ENCODE results near the gene MFAP3L. TPM values are rescaled to one million over a fixed set of nuclear protein-coding genes. Genes with fewer than 3 reads are reported as not detected.

The MFAP3L gene
- total RNA-seq, 2 donors from 2014 or later, result 0.86 to 2.1 TPM

DNA sequence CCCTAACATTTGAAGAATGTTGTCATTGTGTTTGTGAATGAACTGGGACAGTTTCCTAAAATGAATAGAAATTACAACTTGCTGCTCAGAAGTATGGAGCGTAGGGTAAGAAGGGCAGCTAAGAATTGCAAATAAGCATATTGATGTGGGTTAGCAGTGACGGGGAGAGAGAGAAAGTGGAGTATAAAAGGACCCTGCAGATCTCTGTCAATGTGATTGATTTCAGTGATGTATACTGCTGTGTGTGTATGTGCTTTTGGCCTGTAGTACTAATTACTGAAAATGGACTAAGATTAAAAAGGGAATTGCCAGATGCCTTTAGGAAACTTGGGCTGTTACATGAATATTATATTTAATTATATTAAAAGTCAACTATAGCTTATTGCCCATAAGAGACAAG, 7.8 kb upstream of the MFAP3L start:
- H3K36me3 Mint-ChIP-seq, result no peaks in the 10 kb centered on the region
- H3K9me3 Mint-ChIP-seq, result no peaks in the 10 kb centered on the region
- no peak for ATAC-seq
- H3K27ac Mint-ChIP-seq, result no peak overlapping the region
- DNase-seq (ENCODE audit: low spot score in 2 of 2), result no peak

DNA sequence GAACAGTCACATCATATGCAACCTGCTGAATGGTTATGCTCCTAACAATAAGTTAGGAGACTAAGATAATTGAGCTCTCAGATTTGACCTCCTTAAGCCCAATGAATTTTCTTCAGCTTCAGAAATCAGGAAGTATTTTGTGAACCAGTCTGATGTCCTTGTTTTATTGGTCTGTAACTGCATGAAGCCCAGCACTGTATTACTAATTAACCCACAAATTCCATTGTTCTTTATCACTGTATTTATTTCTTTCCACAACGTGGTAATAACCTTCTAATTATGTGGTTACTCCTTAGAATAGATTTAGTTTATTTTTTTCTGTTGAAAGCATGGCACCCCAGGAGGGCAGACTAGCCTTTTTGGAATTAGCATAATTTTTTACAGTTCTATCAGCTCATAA, 3.9 kb upstream of the MFAP3L start:
- Mint-ChIP-seq H3K36me3 (peaks cover 10 to 11% of the 10 kb centered on the region in 2 donors), H3K9me3 (no peaks in the 10 kb centered on the region), H3K27ac (no peak overlapping the region)
- no peak for ATAC-seq
- DNase-seq (ENCODE audit: low spot score in 2 of 2), result no peak

- Mint-ChIP-seq H3K27ac (peak overlapping the region; percentile 82 to 98), H3K36me3 (peaks cover 10 to 11% of the 10 kb centered on the region in 2 donors), H3K9me3 (no peaks in the 10 kb centered on the region)
- peak; percentile 84 to 90 for DNase-seq (ENCODE audit: low spot score in 2 of 2)
- peak; percentile 60 to 75 for ATAC-seq
Observed at GRCh38 chr4:170027181-170027829, 1.1 kb upstream of the MFAP3L start.

- H3K36me3 Mint-ChIP-seq, result peaks cover 10 to 11% of the 10 kb centered on the region in 2 donors
- ATAC-seq (no peak), DNase-seq (ENCODE audit: low spot score in 2 of 2) (peak in 1 of 2 donors; percentile 5)
- H3K27ac Mint-ChIP-seq, result peak overlapping the region in 1 of 2 donors; percentile 81
- no peaks in the 10 kb centered on the region for H3K9me3 Mint-ChIP-seq
Observed at GRCh38 chr4:170025523-170026252, 507 bp downstream of the MFAP3L start.

GRCh38 chr4:170022211-170022610, 4.0 kb downstream of the MFAP3L start:
- H3K36me3 Mint-ChIP-seq, result peaks cover under 1 to 6% of the 10 kb centered on the region in 2 donors
- H3K27ac Mint-ChIP-seq, result no peak overlapping the region
- DNase-seq (ENCODE audit: low spot score in 2 of 2) (no peak), ATAC-seq (no peak)
- H3K9me3 Mint-ChIP-seq, result no peaks in the 10 kb centered on the region

DNA sequence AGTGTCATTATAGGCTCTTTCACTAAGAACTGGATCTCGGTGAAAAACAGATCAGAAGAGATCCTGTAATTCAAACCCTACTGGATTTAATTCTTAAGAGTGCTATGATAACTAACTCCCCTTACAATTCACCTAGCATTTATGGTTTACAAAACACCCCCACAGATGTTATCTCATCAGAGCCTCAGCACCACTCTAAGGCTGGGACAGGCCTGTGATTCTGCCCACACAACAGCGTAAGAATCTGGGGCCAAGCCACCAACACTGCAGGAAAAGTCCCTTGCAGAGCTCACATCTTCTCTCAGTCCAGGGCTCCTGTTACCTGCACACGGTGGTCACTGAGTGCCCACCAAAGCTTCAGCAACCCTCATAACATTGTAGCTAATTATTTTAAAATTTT, 8.9 kb downstream of the MFAP3L start:
- Mint-ChIP-seq H3K27ac (no peak overlapping the region), H3K36me3 (no peaks in the 10 kb centered on the region), H3K9me3 (no peaks in the 10 kb centered on the region)
- DNase-seq (ENCODE audit: low spot score in 2 of 2) (no peak), ATAC-seq (no peak)

DNA sequence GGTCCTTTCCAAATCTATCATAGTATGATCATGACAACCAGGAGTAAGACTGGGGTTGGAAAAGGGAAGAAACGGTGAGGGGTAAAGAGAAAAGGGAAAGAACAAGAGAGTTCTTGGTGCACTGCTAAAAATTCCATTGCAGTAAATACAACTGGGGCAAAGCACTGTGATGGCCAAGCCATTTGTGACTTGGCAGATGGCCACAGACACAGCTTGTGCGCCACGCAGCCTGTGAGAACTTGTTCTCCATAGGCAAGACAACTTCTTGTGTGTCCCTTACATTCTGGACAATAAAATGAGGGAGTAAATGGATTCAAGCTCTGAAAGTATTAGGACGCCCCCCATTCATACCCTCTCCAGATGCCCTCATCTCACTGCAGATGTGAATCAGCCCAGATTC, 10.9 kb downstream of the MFAP3L start:
- H3K9me3 Mint-ChIP-seq, result no peaks in the 10 kb centered on the region
- ATAC-seq (no peak), DNase-seq (ENCODE audit: low spot score in 2 of 2) (no peak)
- no peaks in the 10 kb centered on the region for H3K36me3 Mint-ChIP-seq
- H3K27ac Mint-ChIP-seq, result no peak overlapping the region

- Mint-ChIP-seq H3K27ac (no peak overlapping the region), H3K36me3 (no peaks in the 10 kb centered on the region), H3K9me3 (no peaks in the 10 kb centered on the region)
- ATAC-seq (no peak), DNase-seq (ENCODE audit: low spot score in 2 of 2) (no peak)
Observed at GRCh38 chr4:170014359-170015011, 11.7 kb downstream of the MFAP3L start.

- ATAC-seq, result no peak
- DNase-seq (ENCODE audit: low spot score in 2 of 2), result no peak
- Mint-ChIP-seq H3K36me3 (no peaks in the 10 kb centered on the region), H3K9me3 (no peaks in the 10 kb centered on the region), H3K27ac (no peak overlapping the region)
Observed at GRCh38 chr4:170012629-170012958, 13.6 kb downstream of the MFAP3L start.

DNA sequence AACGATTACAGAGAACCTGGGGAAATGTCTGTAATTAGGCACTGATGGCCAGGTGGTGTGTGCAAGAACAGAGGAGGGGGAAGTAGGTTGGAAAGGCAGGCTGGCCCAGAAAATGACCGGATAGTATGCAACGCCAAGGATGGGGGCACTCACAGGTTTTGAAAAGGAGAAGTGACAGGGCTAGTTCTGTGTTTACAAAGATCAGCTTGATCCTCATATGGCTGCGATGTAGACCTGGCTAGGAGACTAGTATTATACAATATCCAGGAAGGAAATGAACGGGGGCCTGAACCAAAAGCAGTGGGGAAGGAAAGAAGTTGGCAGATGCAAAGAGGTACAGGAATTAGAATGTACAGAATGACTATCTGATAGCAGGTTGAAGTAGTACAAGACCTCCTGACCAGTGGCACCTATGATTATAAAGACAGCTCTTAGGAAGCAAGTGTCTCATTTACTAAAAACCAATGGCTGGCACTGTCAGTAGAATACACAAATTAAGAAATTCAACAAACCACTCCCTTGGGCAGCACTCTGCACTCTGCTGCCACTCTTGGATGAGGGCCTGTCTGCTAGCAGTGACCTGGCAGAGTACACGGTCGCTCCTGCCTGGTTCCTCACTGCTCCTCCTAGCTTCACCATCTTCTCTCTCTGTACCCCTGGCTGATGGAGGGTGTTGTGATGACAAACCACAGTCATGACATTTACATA, 14.1 kb downstream of the MFAP3L start:
- no peak overlapping the region for H3K27ac Mint-ChIP-seq
- no peaks in the 10 kb centered on the region for H3K9me3 Mint-ChIP-seq
- no peaks in the 10 kb centered on the region for H3K36me3 Mint-ChIP-seq
- no peak for DNase-seq (ENCODE audit: low spot score in 2 of 2)
- ATAC-seq, result no peak

GRCh38 chr4:170009291-170009690, 16.9 kb downstream of the MFAP3L start:
- DNase-seq (ENCODE audit: low spot score in 2 of 2) (no peak), ATAC-seq (no peak)
- H3K27ac Mint-ChIP-seq, result no peak overlapping the region
- no peaks in the 10 kb centered on the region for H3K9me3 Mint-ChIP-seq
- no peaks in the 10 kb centered on the region for H3K36me3 Mint-ChIP-seq

- no peaks in the 10 kb centered on the region for H3K36me3 Mint-ChIP-seq
- no peak overlapping the region for H3K27ac Mint-ChIP-seq
- DNase-seq (ENCODE audit: low spot score in 2 of 2), result no peak
- H3K9me3 Mint-ChIP-seq, result no peaks in the 10 kb centered on the region
- ATAC-seq, result no peak
Observed at GRCh38 chr4:170008801-170009200, 17.4 kb downstream of the MFAP3L start.

GRCh38 chr4:170008371-170008770, 17.8 kb downstream of the MFAP3L start:
- H3K27ac Mint-ChIP-seq, result no peak overlapping the region
- no peaks in the 10 kb centered on the region for H3K9me3 Mint-ChIP-seq
- ATAC-seq (peak in 1 of 2 donors; percentile 34), DNase-seq (ENCODE audit: low spot score in 2 of 2) (no peak)
- H3K36me3 Mint-ChIP-seq, result no peaks in the 10 kb centered on the region

- no peaks in the 10 kb centered on the region for H3K9me3 Mint-ChIP-seq
- ATAC-seq (no peak), DNase-seq (ENCODE audit: low spot score in 2 of 2) (no peak)
- no peak overlapping the region for H3K27ac Mint-ChIP-seq
- no peaks in the 10 kb centered on the region for H3K36me3 Mint-ChIP-seq
Observed at GRCh38 chr4:170007113-170007512, 19.1 kb downstream of the MFAP3L start.

DNA sequence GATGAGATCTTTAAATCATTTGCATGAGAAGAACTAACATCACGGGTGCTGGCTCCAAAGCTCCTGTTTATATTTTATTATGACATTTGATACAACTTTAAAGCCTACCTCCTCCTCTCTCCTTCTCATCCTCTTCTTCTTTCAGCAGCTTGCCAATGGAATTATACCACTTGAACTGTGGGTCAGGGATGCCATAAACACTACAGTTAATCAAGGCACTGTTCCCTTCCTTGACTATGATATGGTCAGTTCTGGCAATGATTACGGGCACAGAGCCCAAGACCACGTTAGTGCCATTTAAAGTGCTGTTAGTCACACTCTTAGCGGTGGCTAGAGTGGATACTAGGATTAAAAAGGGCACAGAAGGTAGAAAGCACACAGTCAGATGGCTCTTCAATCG, 20.7 kb downstream of the MFAP3L start:
- no peak overlapping the region for H3K27ac Mint-ChIP-seq
- no peaks in the 10 kb centered on the region for H3K36me3 Mint-ChIP-seq
- no peaks in the 10 kb centered on the region for H3K9me3 Mint-ChIP-seq
- no peak for DNase-seq (ENCODE audit: low spot score in 2 of 2)
- no peak for ATAC-seq

DNA sequence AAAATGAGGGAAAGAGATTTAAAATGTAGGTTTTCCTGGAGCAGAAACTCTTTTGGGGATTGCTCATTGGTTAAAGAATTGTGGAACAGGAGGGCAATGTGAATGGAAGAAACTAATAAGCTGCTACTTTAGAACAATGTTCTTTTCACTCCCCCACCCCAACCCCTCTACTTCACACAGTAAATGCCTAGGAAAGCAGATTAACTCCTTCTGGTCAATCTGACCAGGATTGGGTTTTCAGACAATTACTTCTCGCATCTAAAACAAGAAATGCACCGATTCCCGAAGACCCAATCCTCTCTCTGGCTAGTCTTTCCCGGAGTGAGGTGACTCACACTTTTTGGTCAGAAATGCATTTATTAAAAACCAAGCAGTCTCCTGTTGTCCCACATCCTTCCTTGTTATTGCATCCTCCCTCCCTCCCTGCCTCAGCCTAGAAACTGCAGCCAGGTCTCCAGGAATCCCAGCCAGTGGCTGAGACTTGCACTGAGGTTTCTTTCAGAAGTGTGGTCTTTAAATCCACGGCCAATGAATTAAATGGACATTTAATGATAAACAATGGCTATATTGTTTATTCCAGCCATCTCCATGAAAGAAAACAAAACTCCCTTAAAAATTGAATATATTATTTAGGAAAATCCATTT, 21.4 kb downstream of the MFAP3L start:
- DNase-seq (ENCODE audit: low spot score in 2 of 2) (no peak), ATAC-seq (no peak)
- Mint-ChIP-seq H3K9me3 (no peaks in the 10 kb centered on the region), H3K36me3 (no peaks in the 10 kb centered on the region), H3K27ac (no peak overlapping the region)

Data from activated naive CD4-positive, alpha-beta T cell treated with anti-CD3 and anti-CD28 coated beads, Interleukin-2, amount 50 U/mL, for 72 hours (primary cell).